Esophagus squamous epithelium (tissue), 4 donors: Measurements from ENCODE around the gene RND1.

Experiments used
- CTCF ChIP-seq, 6 experiments: fragments of 450-650 bp in 4 of 6; fragments of 200-600 bp in 2 of 6; sonication (generic) in 2 of 6; IDR thresholded peaks; one replicate each; pipeline ENCODE4 v1.5.1; 2016 to 2019; ENCODE audit warnings: antibody characterized with exemption in 6 of 6, mild to moderate bottlenecking in 4 of 6, moderate library complexity in 4 of 6
- POLR2A ChIP-seq, 4 donors: fragments of 450-650 bp; IDR thresholded peaks; one replicate each; pipeline ENCODE4 v1.6.1; 2017; ENCODE audit warnings: antibody characterized with exemption in 4 of 4, mild to moderate bottlenecking in 4 of 4, moderate library complexity in 3 of 4

- peak; percentile 71 to 95 (median 90) for TF ChIP-seq CTCF (IDR thresholded peaks at IDR 0.05)
- no peak for TF ChIP-seq POLR2A (IDR thresholded peaks at IDR 0.05)
Measured at GRCh38 chr12:48890657-48891418, 25.2 kb upstream of the RND1 start.
